GM10847 (cell line): ENCODE data around the gene HAND1.

Experiments
- POLR2A ChIP-seq: IDR thresholded peaks from 2 replicates; pipeline ENCODE4 v1.6.1; 2011; ENCODE audit not compliant: insufficient read length; ENCODE audit errors: extremely low read depth

HAND1 gene

DNA sequence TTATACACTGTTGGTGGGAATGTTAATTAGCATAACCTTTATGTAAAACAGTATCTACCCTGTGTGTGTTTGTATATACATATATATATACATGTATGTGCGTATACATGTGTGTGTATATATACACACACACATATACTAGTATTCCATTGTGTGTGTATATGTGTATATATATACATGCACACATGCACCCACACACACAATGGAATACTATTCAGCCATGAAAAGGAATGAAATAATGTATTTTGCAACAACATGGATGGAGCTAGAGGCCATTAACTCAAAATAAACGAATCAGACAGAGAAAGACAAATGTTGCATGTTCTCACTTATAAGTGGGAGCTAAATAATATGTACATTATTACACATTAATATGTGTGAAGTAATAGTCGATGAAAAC lies 49.8 kb downstream of the HAND1 start:
- no peak for TF ChIP-seq POLR2A
